RWPE2 (cell line): ENCODE results near the gene TULP4.

ENCODE experiments used
- ATAC-seq: fragments of 200-7000 bp; cut with Tn5 transposase; 3 replicates; pipeline ENCODE4 v1.9.1; 2021; ENCODE audit warnings: low read depth
- DNase-seq: peaks from one replicate; pipeline ENCODE4 v3.0.0-alpha.2; 2020; ENCODE audit warnings: low spot score
- H3K27ac ChIP-seq: fragments of 450-650 bp; 2 replicates; pipeline ENCODE4 v1.5.1; 2017; ENCODE audit warnings: mild to moderate bottlenecking; ENCODE audit not compliant: poor library complexity, severe bottlenecking
- H3K27me3 ChIP-seq: fragments of 250-450 bp; sonication (Bioruptor Pico); 2 replicates; pipeline ENCODE4 v1.5.1; 2021; ENCODE audit warnings: mild to moderate bottlenecking, moderate library complexity; ENCODE audit not compliant: insufficient read depth, poor library complexity, severe bottlenecking
- H3K36me3 ChIP-seq: fragments of 250-450 bp; sonication (Bioruptor Pico); 2 replicates; pipeline ENCODE4 v1.5.1; 2020; ENCODE audit warnings: low read depth, mild to moderate bottlenecking, moderate library complexity
- H3K4me1 ChIP-seq: fragments of 250-450 bp; sonication (Bioruptor Pico); 2 replicates; pipeline ENCODE4 v1.5.1; 2021; ENCODE audit warnings: mild to moderate bottlenecking, moderate library complexity; ENCODE audit not compliant: insufficient read depth, poor library complexity, severe bottlenecking
- H3K4me3 ChIP-seq: fragments of 250-450 bp; sonication (Bioruptor Pico); 2 replicates; pipeline ENCODE4 v1.5.1; 2021; ENCODE audit warnings: mild to moderate bottlenecking, moderate library complexity; ENCODE audit not compliant: severe bottlenecking
- H3K9me3 ChIP-seq: fragments of 250-450 bp; sonication (Bioruptor Pico); 2 replicates; pipeline ENCODE4 v1.5.1; 2021; ENCODE audit warnings: mild to moderate bottlenecking, moderate library complexity; ENCODE audit not compliant: severe bottlenecking
- TF ChIP-seq, protein P1 (sequence below): fragments of 450-650 bp; IDR thresholded peaks from one replicate; pipeline ENCODE4 v1.5.1; 2017; ENCODE audit warnings: mild to moderate bottlenecking, moderate library complexity; ENCODE audit not compliant: poor library complexity, severe bottlenecking

Gene TULP4

DNA sequence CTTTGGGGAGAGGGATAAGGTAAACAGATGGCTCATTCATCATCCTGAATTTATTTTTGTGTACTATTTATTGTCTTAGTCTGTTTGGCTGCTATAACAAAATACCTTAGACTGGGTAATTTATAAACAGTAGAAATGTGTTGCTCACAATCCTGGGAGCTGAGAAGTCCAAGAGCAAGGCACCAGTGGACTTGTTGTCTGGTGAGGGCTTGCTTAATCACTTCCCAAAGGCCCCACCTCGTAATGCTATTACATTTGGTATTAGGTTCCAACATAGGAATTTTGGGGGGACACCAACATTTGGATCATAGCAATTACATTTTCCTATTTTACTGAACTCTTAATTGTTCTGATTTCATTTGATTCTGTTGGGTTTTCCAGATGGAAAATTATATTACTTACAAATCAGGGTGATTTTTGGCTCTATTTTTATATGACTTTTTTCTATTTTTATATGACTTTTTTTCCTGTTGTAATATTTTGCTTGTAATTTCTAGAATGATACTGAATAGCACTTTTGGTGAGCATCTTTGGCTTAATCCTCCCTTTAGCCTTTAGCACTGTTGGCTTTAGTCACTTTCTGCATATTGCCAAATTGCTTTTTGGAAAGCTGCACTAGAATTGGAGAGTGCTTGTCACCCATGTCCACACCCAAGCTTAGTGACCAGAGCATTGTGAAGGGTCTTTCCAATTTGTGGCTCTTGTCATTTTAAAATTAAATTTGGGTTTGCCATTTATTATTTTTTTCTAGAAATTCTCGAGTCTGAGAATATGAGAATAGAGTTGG, 43.7 kb upstream of the TULP4 start:
- Histone ChIP-seq H3K36me3 (peaks cover 15% of the 10 kb centered on the region), H3K27ac (no peak overlapping the region), H3K9me3 (no peaks in the 10 kb centered on the region), H3K27me3 (no peaks in the 10 kb centered on the region), H3K4me1 (no peaks in the 10 kb centered on the region), H3K4me3 (no peak overlapping the region)
- TF ChIP-seq, protein P1, sequence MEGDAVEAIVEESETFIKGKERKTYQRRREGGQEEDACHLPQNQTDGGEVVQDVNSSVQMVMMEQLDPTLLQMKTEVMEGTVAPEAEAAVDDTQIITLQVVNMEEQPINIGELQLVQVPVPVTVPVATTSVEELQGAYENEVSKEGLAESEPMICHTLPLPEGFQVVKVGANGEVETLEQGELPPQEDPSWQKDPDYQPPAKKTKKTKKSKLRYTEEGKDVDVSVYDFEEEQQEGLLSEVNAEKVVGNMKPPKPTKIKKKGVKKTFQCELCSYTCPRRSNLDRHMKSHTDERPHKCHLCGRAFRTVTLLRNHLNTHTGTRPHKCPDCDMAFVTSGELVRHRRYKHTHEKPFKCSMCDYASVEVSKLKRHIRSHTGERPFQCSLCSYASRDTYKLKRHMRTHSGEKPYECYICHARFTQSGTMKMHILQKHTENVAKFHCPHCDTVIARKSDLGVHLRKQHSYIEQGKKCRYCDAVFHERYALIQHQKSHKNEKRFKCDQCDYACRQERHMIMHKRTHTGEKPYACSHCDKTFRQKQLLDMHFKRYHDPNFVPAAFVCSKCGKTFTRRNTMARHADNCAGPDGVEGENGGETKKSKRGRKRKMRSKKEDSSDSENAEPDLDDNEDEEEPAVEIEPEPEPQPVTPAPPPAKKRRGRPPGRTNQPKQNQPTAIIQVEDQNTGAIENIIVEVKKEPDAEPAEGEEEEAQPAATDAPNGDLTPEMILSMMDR = no peak
- ATAC-seq (no peak), DNase-seq (no peak)

DNA sequence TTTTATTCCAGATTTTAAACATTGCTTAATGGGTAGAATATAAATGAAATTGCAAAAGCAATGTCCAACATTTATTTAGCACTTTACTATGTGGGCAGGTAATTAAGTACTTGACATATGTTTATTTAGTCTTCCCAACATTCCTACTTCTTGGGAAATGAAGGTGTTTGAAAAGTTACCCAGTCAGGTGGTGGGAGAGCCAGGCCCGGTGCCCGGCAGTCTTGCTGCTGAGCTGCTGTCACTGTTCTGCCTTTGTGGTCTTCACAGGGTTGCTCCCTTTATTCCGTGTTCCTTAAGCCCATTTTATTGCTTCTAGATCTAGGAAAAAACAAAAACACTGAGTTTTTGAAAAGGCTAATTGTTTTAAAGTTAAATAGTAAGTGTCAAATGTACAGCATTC, 42.6 kb upstream of the TULP4 start:
- Histone ChIP-seq H3K36me3 (peaks cover 15% of the 10 kb centered on the region), H3K9me3 (no peaks in the 10 kb centered on the region), H3K27ac (no peak overlapping the region), H3K4me3 (no peak overlapping the region), H3K4me1 (no peaks in the 10 kb centered on the region), H3K27me3 (no peaks in the 10 kb centered on the region)
- DNase-seq = no peak
- ATAC-seq = no peak
- TF ChIP-seq, protein P1 = no peak

DNA sequence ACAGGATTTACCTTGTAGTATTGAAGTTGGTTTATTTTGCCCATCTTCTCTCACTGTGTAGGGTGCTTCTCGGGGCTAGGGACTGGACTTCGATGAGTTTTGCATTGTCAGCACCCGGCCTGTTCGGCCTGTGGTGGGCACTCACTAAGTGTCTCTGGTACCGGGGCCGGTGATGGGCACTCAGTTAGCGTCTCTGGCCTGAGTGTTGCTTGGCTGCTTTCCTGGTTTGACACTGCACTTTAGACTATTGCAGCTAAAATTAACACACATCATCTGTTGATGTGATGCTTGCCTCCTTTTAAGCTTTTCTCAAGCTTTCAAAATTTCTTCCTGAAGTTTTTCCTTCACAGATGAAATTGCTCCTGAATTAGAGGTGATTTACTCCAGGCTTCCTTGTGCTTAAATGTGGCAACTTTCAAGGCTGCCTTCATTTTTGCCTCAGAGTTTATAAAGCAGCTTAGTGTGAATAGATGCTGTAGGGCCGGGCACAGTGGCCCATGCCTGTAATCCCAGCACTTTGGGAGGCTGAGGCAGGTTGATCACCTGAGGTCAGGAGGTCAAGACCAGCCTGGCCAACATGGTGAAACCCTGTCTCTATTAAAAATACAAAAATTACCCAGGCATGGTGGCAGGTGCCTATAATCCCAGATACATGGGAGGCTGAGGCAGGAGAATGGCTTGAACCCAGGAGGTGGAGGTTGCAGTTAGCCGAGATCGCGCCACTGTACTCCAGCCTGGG, 41.7 kb upstream of the TULP4 start:
- no peaks in the 10 kb centered on the region for H3K4me1 ChIP-seq
- no peaks in the 10 kb centered on the region for H3K9me3 ChIP-seq
- no peak overlapping the region for H3K4me3 ChIP-seq
- DNase-seq = no peak
- TF ChIP-seq, protein P1 = no peak
- H3K36me3 ChIP-seq = peaks cover 15% of the 10 kb centered on the region
- H3K27me3 ChIP-seq = no peaks in the 10 kb centered on the region
- H3K27ac ChIP-seq = no peak overlapping the region
- no peak for ATAC-seq

DNA sequence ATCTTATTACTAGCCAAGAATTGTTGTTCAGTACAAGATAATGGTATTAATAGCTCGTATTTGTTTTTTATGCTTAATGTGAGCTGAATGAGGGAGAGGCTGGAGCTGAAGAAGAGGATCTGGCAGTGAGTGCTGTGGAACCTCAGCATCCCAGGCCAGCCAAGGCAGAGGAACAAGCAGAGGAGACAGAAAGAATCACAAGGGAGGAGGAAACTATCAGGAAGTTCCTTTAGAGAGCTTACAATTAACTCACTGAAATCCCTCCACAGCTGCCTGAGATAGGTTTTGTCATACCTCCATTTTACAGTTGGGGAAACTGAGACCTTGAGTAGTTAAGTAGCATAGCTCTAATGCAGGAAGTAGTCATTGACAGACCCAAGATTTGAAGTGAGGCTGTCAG, 39.9 kb upstream of the TULP4 start:
- no peak overlapping the region for H3K27ac ChIP-seq
- TF ChIP-seq, protein P1 = no peak
- DNase-seq (no peak), ATAC-seq (no peak)
- no peak overlapping the region for H3K4me3 ChIP-seq
- H3K36me3 ChIP-seq = peaks cover 11% of the 10 kb centered on the region
- H3K27me3 ChIP-seq = no peaks in the 10 kb centered on the region
- no peaks in the 10 kb centered on the region for H3K9me3 ChIP-seq
- H3K4me1 ChIP-seq = no peaks in the 10 kb centered on the region

DNA sequence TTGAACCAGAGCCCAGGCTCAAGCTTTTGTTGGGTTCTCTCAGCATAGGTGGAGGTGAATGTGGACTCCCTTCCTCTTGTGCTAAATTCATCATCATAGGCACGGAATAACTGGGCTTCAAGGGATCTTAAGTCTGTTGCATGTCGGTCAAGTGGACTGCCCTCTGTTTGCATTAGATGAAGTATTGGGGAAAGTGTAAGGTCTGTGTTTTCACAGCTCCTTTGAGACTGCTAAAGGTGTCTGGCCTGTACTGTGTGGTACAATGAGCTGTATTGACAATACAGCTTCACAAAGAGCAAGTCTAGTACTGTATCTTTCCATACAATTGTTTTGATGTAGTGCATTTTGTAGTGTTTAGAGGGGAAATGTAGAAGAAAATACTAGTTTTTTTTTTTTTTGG, 34.3 kb upstream of the TULP4 start:
- TF ChIP-seq, protein P1 = no peak
- DNase-seq = no peak
- H3K27ac ChIP-seq = no peak overlapping the region
- H3K9me3 ChIP-seq = no peaks in the 10 kb centered on the region
- H3K36me3 ChIP-seq = no peaks in the 10 kb centered on the region
- H3K27me3 ChIP-seq = no peaks in the 10 kb centered on the region
- no peak for ATAC-seq
- H3K4me1 ChIP-seq = no peaks in the 10 kb centered on the region
- no peak overlapping the region for H3K4me3 ChIP-seq
